SK-N-SH (cell line): Measurements from ENCODE around the gene EIF5A. TPM values are rescaled to one million over a fixed set of nuclear protein-coding genes. Genes with fewer than 3 reads are reported as not detected.

Experiments
- CTCF ChIA-PET: fragments of 300-600, 350-600 bp; formaldehyde crosslinking; extraction: SDS; loops from one replicate; lab custom pipeline; 2021; lab: Yijun Ruan, JAX
- POLR2A ChIA-PET: fragments of 350-600 bp; sonication (Branson Sonifier 250); formaldehyde crosslinking; extraction: SDS; loops from one replicate; lab custom pipeline; 2020; ENCODE audit warnings: antibody characterized with exemption, inconsistent platforms; lab: Yijun Ruan, JAX
- DNase-seq: peaks from one replicate; pipeline ENCODE4 v3.0.0; 2012
- H2AFZ ChIP-seq: fragments of 200-600 bp; sonication (generic); 2 replicates; pipeline ENCODE4 v1.8.1; 2016; ENCODE audit warnings: antibody characterized with exemption, mild to moderate bottlenecking, low read depth
- H3F3A ChIP-seq: fragments of 200-600 bp; sonication (generic); replicated peaks from 2 replicates; pipeline ENCODE3; 2016; ENCODE audit warnings: antibody characterized with exemption, mild to moderate bottlenecking; ENCODE audit not compliant: insufficient read depth
- H3K27ac ChIP-seq, 2 experiments: fragments of 200-500 bp in 1 of 2; fragments of 200-600 bp in 1 of 2; sonication (Bioruptor generic) in 1 of 2; sonication (generic), shearing (Covaris generic) in 1 of 2; 2 replicates each; pipeline versions ENCODE4 v1.5.1 to v1.6.1; 2014 to 2016; ENCODE audit warnings: low read depth in 2 of 2, inconsistent platforms in 1 of 2, low read length in 1 of 2, mild to moderate bottlenecking in 1 of 2, mixed read lengths in 1 of 2
- H3K27me3 ChIP-seq: fragments of 200-600 bp; sonication (generic), shearing (Covaris generic); 2 replicates; pipeline ENCODE4 v1.6.1; 2016; ENCODE audit warnings: mixed run types; ENCODE audit not compliant: insufficient read depth
- H3K36me3 ChIP-seq, 2 experiments: fragments of 200-500 bp in 1 of 2; fragments of 200-600 bp in 1 of 2; sonication (Bioruptor generic) in 1 of 2; sonication (generic) in 1 of 2; replicated peaks in 1 of 2; 2 replicates each; pipeline versions ENCODE3 to v1.5.1; 2014 to 2016; ENCODE audit warnings: low read length in 1 of 2, mild to moderate bottlenecking in 1 of 2; ENCODE audit not compliant: insufficient read depth in 2 of 2, control insufficient read depth in 1 of 2
- H3K4me1 ChIP-seq, 2 experiments: fragments of 200-500 bp in 1 of 2; fragments of 200-600 bp in 1 of 2; sonication (Bioruptor generic) in 1 of 2; sonication (generic), shearing (Covaris generic) in 1 of 2; 2 replicates each; pipeline versions ENCODE4 v1.5.1 to v1.6.1; 2014 to 2016; ENCODE audit warnings: low read depth in 1 of 2, low read length in 1 of 2, mixed run types in 1 of 2; ENCODE audit not compliant: insufficient read depth in 2 of 2, control insufficient read depth in 1 of 2
- H3K4me2 ChIP-seq: fragments of 200-600 bp; sonication (generic), shearing (Covaris generic); 2 replicates; pipeline ENCODE4 v1.6.1; 2017; ENCODE audit warnings: mixed run types
- H3K4me3 ChIP-seq, 2 experiments: fragments of 200-500 bp in 1 of 2; fragments of 200-600 bp in 1 of 2; sonication (Bioruptor generic) in 1 of 2; sonication (generic), shearing (Covaris generic) in 1 of 2; 2 replicates each; pipeline versions ENCODE4 v1.5.1 to v1.8.1; 2014 to 2016; ENCODE audit warnings: low read depth in 2 of 2, inconsistent platforms in 1 of 2, low read length in 1 of 2, mild to moderate bottlenecking in 1 of 2, mixed read lengths in 1 of 2, moderate library complexity in 1 of 2
- H3K79me2 ChIP-seq: fragments of 200-600 bp; sonication (generic); 2 replicates; pipeline ENCODE4 v1.8.1; 2017; ENCODE audit warnings: mild to moderate bottlenecking; ENCODE audit not compliant: insufficient read depth
- H3K9ac ChIP-seq: fragments of 200-600 bp; sonication (generic); 2 replicates; pipeline ENCODE4 v1.6.1; 2017; ENCODE audit warnings: mixed run types
- H3K9me2 ChIP-seq: fragments of 200-600 bp; sonication (generic); 2 replicates; pipeline ENCODE4 v1.6.1; 2017; ENCODE audit warnings: mixed run types
- H3K9me3 ChIP-seq: fragments of 200-600 bp; sonication (generic); 2 replicates; pipeline ENCODE4 v1.6.1; 2017; ENCODE audit warnings: mixed run types, mild to moderate bottlenecking, moderate library complexity
- H4K20me1 ChIP-seq: fragments of 200-600 bp; sonication (generic); 2 replicates; pipeline ENCODE4 v1.6.1; 2017; ENCODE audit warnings: mild to moderate bottlenecking, mixed run types; ENCODE audit not compliant: insufficient read depth
- CHD2 ChIP-seq: fragments of 150-350 bp; IDR thresholded peaks from 2 replicates; pipeline ENCODE4 v1.6.1; 2018; ENCODE audit warnings: low read length; ENCODE audit not compliant: partially characterized antibody
- CTCF ChIP-seq: fragments of 200-600 bp; sonication (generic); IDR thresholded peaks from 2 replicates; pipeline ENCODE4 v1.6.1; 2017; ENCODE audit warnings: antibody characterized with exemption, mild to moderate bottlenecking, moderate library complexity
- ELF1 ChIP-seq: IDR thresholded peaks from 2 replicates; pipeline ENCODE4 v1.4.0; 2012
- EP300 ChIP-seq, 2 experiments: IDR thresholded peaks; 2 replicates each; pipeline versions ENCODE4 v1.4.0 to v1.6.1; 2012; ENCODE audit warnings: borderline replicate concordance in 1 of 2, low read depth in 1 of 2, low read length in 1 of 2
- GATA2 ChIP-seq: sonication (generic); formaldehyde crosslinking; IDR thresholded peaks from 2 replicates; pipeline ENCODE4 v1.5.0; 2020; ENCODE audit warnings: mild to moderate bottlenecking, missing genetic modification reagents
- IRF3 ChIP-seq: fragments of 150-350 bp; IDR thresholded peaks from 2 replicates; pipeline ENCODE4 v1.6.1; 2016; ENCODE audit warnings: mild to moderate bottlenecking, low read depth, low read length
- MEF2A ChIP-seq: IDR thresholded peaks from 2 replicates; pipeline ENCODE4 v1.4.0; 2012; ENCODE audit warnings: low read depth, borderline replicate concordance
- NRF1 ChIP-seq: IDR thresholded peaks from 2 replicates; pipeline ENCODE4 v1.6.1; 2012; ENCODE audit warnings: low read depth, mild to moderate bottlenecking, low read length
- RAD21 ChIP-seq: IDR thresholded peaks from 2 replicates; pipeline ENCODE4 v1.6.1; 2012; ENCODE audit warnings: mild to moderate bottlenecking, low read length
- RCOR1 ChIP-seq: fragments of 150-350 bp; IDR thresholded peaks from 2 replicates; pipeline ENCODE4 v1.6.1; 2017; ENCODE audit warnings: antibody characterized with exemption, low read length
- RFX5 ChIP-seq: IDR thresholded peaks from 2 replicates; pipeline ENCODE4 v1.6.1; 2012; ENCODE audit warnings: mild to moderate bottlenecking, improper control_type of control experiment, low read length
- RXRA ChIP-seq: IDR thresholded peaks from 2 replicates; pipeline ENCODE4 v1.4.0; 2012; ENCODE audit warnings: low read depth, mild to moderate bottlenecking, borderline replicate concordance
- SIN3A ChIP-seq: IDR thresholded peaks from 2 replicates; pipeline ENCODE4 v1.6.1; 2012; ENCODE audit warnings: low read depth, mild to moderate bottlenecking, low read length, moderate library complexity, borderline replicate concordance
- TEAD4 ChIP-seq: IDR thresholded peaks from 2 replicates; pipeline ENCODE4 v1.4.0; 2012; ENCODE audit warnings: mild to moderate bottlenecking, borderline replicate concordance; ENCODE audit not compliant: insufficient read depth
- WGBS: methylation state at CpG from one replicate; pipeline ENCODE4 v1.1.6; 2017; ENCODE audit warnings: low lambda C conversion rate; 5-methylcytosine and 5-hydroxymethylcytosine counted together
- polyA plus RNA-seq, 3 experiments: library from polyadenylated mRNA; depleted of rRNA; stranded (reverse); fragments of >200 nt; gene quantifications; 2 replicates each; pipeline ENCODE4 v1.2.3, GENCODE V29; 2012
- TF ChIP-seq, protein P1 (sequence below): IDR thresholded peaks from 2 replicates; pipeline ENCODE4 v1.4.0; 2012; ENCODE audit warnings: low read depth, borderline replicate concordance
- TF ChIP-seq, protein P2 (sequence below): IDR thresholded peaks from 2 replicates; pipeline ENCODE4; 2012
- TF ChIP-seq, protein P3 (sequence below): IDR thresholded peaks from 2 replicates; pipeline ENCODE4 v1.6.1; 2012; ENCODE audit warnings: mild to moderate bottlenecking, low read depth, low read length, moderate library complexity

The EIF5A gene
- polyA plus RNA-seq, 1 of the 3 experiments (the other 2 are of a cell fraction), result 971 TPM

DNA sequence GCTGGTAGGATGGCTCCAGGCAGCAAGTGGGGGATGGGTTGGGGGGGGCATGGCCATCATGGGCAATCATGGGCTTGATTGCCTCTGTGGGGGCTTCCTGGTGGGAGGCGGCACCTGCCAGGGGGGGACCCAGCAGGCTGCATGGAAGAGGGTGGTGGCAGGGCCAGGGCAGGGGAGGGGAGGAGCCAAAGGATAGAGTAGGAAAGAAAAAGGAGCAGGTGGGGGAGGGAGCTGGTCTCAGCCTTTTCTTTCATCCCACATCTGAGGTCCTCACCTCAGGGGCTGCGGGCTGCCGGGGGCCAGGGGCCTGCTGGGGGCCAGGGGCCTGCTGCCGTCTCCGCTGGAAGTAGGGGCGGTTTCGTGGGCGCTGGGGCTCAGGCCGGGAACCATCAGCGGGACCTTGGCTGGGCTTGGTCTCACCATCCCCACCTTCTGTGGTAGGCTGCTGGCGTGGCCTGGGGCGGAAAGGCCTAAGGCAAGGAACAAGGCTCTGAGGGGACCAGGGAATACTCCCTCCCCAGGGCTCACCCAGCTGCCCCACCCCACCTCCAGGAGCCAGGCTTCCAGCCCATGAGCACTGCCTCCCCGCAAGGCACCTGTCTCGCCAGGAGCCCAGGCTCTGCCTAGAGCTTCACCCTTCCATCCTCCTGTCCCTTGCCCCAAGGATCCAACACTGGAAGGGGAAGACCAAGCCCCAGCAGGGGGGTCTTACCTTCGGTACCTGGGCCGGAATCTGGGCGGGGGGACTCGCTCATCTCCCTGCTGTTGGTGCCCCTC, 18.0 kb upstream of the EIF5A start:
- ChIA-PET CTCF (interaction anchor here (0.9 to 1.6 kb wide), 3 partner anchors 9 to 244 kb away, joined by 3 to 11 read pairs (median 4); partner anchors contain the start of gene SLC2A4), POLR2A (no interaction called here)
- no peaks in the 10 kb centered on the region for H3K79me2 ChIP-seq
- H3K4me1 ChIP-seq, result peaks cover 0 to 3% of the 10 kb centered on the region in 2 experiments; a peak in 1 of 4 replicates
- no peak overlapping the region for H2AFZ ChIP-seq
- H4K20me1 ChIP-seq, result no peaks in the 10 kb centered on the region
- H3K27ac ChIP-seq, result no peak overlapping the region
- H3K4me3 ChIP-seq, result no peak overlapping the region
- H3K9me2 ChIP-seq, result no peaks in the 10 kb centered on the region
- no peak overlapping the region for H3K4me2 ChIP-seq
- H3K9me3 ChIP-seq, result no peaks in the 10 kb centered on the region
- TF ChIP-seq IRF3 (no peak), MEF2A (no peak), CHD2 (no peak), RFX5 (no peak), RXRA (no peak), SIN3A (no peak), ELF1 (no peak), RCOR1 (no peak), TEAD4 (no peak), EP300 (IDR thresholded peaks at IDR 0.05; ENCODE audit: borderline replicate concordance in 1 of 2, low read depth in 1 of 2, low read length in 1 of 2) (no peak), RAD21 (no peak), CTCF (no peak), GATA2 (CRISPR knock-in tag) (no peak), NRF1 (no peak)
- TF ChIP-seq, protein P1, sequence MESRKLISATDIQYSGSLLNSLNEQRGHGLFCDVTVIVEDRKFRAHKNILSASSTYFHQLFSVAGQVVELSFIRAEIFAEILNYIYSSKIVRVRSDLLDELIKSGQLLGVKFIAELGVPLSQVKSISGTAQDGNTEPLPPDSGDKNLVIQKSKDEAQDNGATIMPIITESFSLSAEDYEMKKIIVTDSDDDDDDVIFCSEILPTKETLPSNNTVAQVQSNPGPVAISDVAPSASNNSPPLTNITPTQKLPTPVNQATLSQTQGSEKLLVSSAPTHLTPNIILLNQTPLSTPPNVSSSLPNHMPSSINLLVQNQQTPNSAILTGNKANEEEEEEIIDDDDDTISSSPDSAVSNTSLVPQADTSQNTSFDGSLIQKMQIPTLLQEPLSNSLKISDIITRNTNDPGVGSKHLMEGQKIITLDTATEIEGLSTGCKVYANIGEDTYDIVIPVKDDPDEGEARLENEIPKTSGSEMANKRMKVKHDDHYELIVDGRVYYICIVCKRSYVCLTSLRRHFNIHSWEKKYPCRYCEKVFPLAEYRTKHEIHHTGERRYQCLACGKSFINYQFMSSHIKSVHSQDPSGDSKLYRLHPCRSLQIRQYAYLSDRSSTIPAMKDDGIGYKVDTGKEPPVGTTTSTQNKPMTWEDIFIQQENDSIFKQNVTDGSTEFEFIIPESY, result no peak
- TF ChIP-seq, protein P2, sequence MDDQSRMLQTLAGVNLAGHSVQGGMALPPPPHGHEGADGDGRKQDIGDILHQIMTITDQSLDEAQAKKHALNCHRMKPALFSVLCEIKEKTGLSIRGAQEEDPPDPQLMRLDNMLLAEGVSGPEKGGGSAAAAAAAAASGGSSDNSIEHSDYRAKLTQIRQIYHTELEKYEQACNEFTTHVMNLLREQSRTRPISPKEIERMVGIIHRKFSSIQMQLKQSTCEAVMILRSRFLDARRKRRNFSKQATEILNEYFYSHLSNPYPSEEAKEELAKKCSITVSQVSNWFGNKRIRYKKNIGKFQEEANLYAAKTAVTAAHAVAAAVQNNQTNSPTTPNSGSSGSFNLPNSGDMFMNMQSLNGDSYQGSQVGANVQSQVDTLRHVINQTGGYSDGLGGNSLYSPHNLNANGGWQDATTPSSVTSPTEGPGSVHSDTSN, result no peak
- TF ChIP-seq, protein P3, sequence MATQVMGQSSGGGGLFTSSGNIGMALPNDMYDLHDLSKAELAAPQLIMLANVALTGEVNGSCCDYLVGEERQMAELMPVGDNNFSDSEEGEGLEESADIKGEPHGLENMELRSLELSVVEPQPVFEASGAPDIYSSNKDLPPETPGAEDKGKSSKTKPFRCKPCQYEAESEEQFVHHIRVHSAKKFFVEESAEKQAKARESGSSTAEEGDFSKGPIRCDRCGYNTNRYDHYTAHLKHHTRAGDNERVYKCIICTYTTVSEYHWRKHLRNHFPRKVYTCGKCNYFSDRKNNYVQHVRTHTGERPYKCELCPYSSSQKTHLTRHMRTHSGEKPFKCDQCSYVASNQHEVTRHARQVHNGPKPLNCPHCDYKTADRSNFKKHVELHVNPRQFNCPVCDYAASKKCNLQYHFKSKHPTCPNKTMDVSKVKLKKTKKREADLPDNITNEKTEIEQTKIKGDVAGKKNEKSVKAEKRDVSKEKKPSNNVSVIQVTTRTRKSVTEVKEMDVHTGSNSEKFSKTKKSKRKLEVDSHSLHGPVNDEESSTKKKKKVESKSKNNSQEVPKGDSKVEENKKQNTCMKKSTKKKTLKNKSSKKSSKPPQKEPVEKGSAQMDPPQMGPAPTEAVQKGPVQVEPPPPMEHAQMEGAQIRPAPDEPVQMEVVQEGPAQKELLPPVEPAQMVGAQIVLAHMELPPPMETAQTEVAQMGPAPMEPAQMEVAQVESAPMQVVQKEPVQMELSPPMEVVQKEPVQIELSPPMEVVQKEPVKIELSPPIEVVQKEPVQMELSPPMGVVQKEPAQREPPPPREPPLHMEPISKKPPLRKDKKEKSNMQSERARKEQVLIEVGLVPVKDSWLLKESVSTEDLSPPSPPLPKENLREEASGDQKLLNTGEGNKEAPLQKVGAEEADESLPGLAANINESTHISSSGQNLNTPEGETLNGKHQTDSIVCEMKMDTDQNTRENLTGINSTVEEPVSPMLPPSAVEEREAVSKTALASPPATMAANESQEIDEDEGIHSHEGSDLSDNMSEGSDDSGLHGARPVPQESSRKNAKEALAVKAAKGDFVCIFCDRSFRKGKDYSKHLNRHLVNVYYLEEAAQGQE, result no peak
- TF ChIP-seq, all 33 proteins: peak for 0
- 44% methylated on average over 8 of the region's 18 CpGs for WGBS
- H3K9ac ChIP-seq, result no peak overlapping the region
- peaks cover 5% of the 10 kb centered on the region for H3F3A ChIP-seq
- no peaks in the 10 kb centered on the region for H3K36me3 ChIP-seq
- DNase-seq, result peak; percentile 29
- peaks cover 30% of the 10 kb centered on the region; the same call in 1 of the 2 replicates for H3K27me3 ChIP-seq
